ENCODE results near the gene ARMC6. TPM values are rescaled to one million over a fixed set of nuclear protein-coding genes. Genes with fewer than 3 reads are reported as not detected.
"Not testable (repeated sequence)": the region's sequence is repeated elsewhere in the genome, so short reads cannot be mapped to it uniquely, and the experiment has no call there.

Gene ARMC6
- total RNA-seq, 2 experiments from 2014 or later = 63.9 to 104 TPM

GRCh38 chr19:19021115-19021514 is 12.3 kb upstream of the ARMC6 start:
- no peak overlapping the region for H3K4me3 ChIP-seq (ENCODE audit: low read depth, low read length, poor library complexity, severe bottlenecking)
- no peaks in the 10 kb centered on the region for H3K9me3 ChIP-seq (ENCODE audit: low read length)
- H2AFZ ChIP-seq (ENCODE audit: low read length) = no peak overlapping the region
- ChIA-PET CTCF (ENCODE audit: unreplicated experiment) (no interaction called here), POLR2A (interaction anchor here (1.4 kb wide), 1 partner anchor 18 kb away, joined by 3 read pairs; no protein-coding TSS in a partner anchor)
- peaks cover 13% of the 10 kb centered on the region; the same call in 1 of the 2 replicates for H4K20me1 ChIP-seq (ENCODE audit: insufficient read depth, low read length)
- intact Hi-C loops (cut with micrococcal nuclease; ENCODE audit: unreplicated experiment) = no loop called here
- no TSS peak for BruUV-seq (replicated peaks)
- no peak overlapping the region for H3K4me2 ChIP-seq (ENCODE audit: low read length)
- no peaks in the 10 kb centered on the region for H3K9me2 ChIP-seq (ENCODE audit: insufficient read depth, low read length)
- TF ChIP-seq EZH2phosphoT487 (IDR thresholded peaks at IDR 0.05; ENCODE audit: borderline replicate concordance, low read depth, low read length) = no peak
- TF ChIP-seq CTCF (conservative IDR thresholded peaks at IDR 0.05; ENCODE audit: low read length) = no peak
- H3K79me2 ChIP-seq (ENCODE audit: insufficient read depth, low read depth, low read length) = peaks cover 87% of the 10 kb centered on the region
- no peak for DNase-seq (ENCODE audit: low spot score)
- peaks cover 7% of the 10 kb centered on the region for H3K4me1 ChIP-seq (ENCODE audit: insufficient read depth, low read length, poor library complexity, severe bottlenecking)
- no peak overlapping the region for H3K27ac ChIP-seq (ENCODE audit: low read depth, low read length, poor library complexity, severe bottlenecking)
- H3K36me3 ChIP-seq (ENCODE audit: insufficient read depth, low read length) = peaks cover 97% of the 10 kb centered on the region

GRCh38 chr19:19022380-19022961 is 10.9 kb upstream of the ARMC6 start:
- TF ChIP-seq EZH2phosphoT487 (IDR thresholded peaks at IDR 0.05; ENCODE audit: borderline replicate concordance, low read depth, low read length) = no peak
- Histone ChIP-seq H3K4me1 (ENCODE audit: insufficient read depth, low read length, poor library complexity, severe bottlenecking) (peaks cover 7% of the 10 kb centered on the region), H3K79me2 (ENCODE audit: insufficient read depth, low read depth, low read length) (peaks cover 75% of the 10 kb centered on the region), H2AFZ (ENCODE audit: low read length) (no peak overlapping the region), H3K9me3 (ENCODE audit: low read length) (no peaks in the 10 kb centered on the region), H3K4me2 (ENCODE audit: low read length) (peak overlapping the region; percentile 13; the same call in 1 of the 2 replicates), H3K9me2 (ENCODE audit: insufficient read depth, low read length) (no peaks in the 10 kb centered on the region), H4K20me1 (ENCODE audit: insufficient read depth, low read length) (peaks cover 19% of the 10 kb centered on the region; the same call in 1 of the 2 replicates), H3K4me3 (ENCODE audit: low read depth, low read length, poor library complexity, severe bottlenecking) (no peak overlapping the region), H3K27ac (ENCODE audit: low read depth, low read length, poor library complexity, severe bottlenecking) (no peak overlapping the region), H3K36me3 (ENCODE audit: insufficient read depth, low read length) (peaks cover 97% of the 10 kb centered on the region)
- intact Hi-C loops (cut with micrococcal nuclease; ENCODE audit: unreplicated experiment) = no loop called here
- ChIA-PET POLR2A (interaction anchor here (1.4 kb wide), 1 partner anchor 16 kb away, joined by 3 read pairs; no protein-coding TSS in a partner anchor), CTCF (ENCODE audit: unreplicated experiment) (no interaction called here)
- BruUV-seq (replicated peaks) = no TSS peak
- DNase-seq (ENCODE audit: low spot score) = no peak

GRCh38 chr19:19023376-19023775 is 10.0 kb upstream of the ARMC6 start:
- H3K4me2 ChIP-seq (ENCODE audit: low read length); H3K27ac ChIP-seq (ENCODE audit: low read depth, low read length, poor library complexity, severe bottlenecking); H3K4me1 ChIP-seq (ENCODE audit: insufficient read depth, low read length, poor library complexity, severe bottlenecking); H3K4me3 ChIP-seq (ENCODE audit: low read depth, low read length, poor library complexity, severe bottlenecking); DNase-seq (ENCODE audit: low spot score); POLR2A ChIA-PET; H2AFZ ChIP-seq (ENCODE audit: low read length); H3K9me3 ChIP-seq (ENCODE audit: low read length); intact Hi-C loops (cut with micrococcal nuclease; ENCODE audit: unreplicated experiment); BruUV-seq (replicated peaks); H3K9me2 ChIP-seq (ENCODE audit: insufficient read depth, low read length); CTCF ChIA-PET (ENCODE audit: unreplicated experiment): not testable (repeated sequence)
- peaks cover 19% of the 10 kb centered on the region; the same call in 1 of the 2 replicates for H4K20me1 ChIP-seq (ENCODE audit: insufficient read depth, low read length)
- H3K36me3 ChIP-seq (ENCODE audit: insufficient read depth, low read length) = peaks cover 96% of the 10 kb centered on the region
- peaks cover 76% of the 10 kb centered on the region for H3K79me2 ChIP-seq (ENCODE audit: insufficient read depth, low read depth, low read length)

Data from OCI-LY7 (cell line).